ENCODE results near the gene ARID2.

The ARID2 gene

DNA sequence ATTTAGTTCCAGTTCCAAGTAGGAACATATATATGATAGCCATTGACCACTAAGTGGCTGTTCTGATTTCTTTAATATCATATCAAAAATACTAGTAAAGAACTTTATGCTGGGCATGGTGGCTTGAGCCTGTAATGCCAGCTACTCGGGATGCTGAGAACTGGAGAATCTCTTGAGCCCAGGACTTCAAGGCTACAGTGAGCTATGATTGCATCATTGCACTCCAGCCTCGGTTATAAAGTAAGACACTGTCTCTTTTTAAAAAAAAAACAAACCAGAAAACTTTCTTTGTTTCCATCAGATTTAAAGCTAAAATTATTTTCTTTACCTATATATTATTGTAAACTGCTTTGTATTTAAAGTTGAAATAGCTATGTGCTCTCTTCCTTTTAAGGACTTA is 133.8 kb downstream of the ARID2 start:
- no peak for DNase-seq (ENCODE audit: low read depth, low spot score)

DNA sequence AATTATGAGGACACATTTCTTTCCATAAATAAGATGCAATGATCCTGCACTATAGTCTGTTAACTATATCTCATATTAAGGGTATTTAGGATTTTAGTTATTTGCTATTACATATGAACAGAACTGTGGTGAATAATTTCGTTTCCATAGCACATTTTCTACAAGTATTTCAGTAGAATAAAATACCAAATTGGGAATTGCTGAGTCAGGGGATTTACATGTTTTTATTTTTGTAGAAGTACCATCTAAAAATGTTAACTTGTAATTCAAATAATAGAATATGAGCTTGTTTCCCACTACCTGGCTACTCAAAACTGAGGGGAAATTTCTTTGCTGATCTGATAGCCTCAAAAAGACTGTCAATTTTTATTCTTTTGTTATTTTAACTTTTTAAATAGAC is 136.8 kb downstream of the ARID2 start:
- no peak for DNase-seq (ENCODE audit: low read depth, low spot score)

DNA sequence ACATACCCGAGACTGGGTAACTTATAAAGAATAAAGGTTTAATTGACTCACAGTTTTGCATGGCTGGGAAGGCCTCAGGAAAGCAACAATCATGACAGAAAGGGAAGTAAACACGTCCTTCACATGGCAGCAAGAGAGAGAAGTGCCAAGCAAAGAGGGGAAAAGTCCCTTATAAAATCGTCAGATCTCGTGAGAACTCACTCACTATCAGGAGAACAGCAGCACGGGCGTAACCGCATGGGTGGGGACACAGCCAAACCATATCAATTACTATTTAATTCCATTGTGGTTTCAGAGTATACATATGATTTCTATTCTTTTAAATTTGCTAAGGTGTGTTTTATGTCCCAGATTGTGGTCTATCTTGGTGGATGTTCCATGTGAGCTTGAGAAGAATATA is 142.9 kb downstream of the ARID2 start:
- no peak for DNase-seq (ENCODE audit: low read depth, low spot score)

DNA sequence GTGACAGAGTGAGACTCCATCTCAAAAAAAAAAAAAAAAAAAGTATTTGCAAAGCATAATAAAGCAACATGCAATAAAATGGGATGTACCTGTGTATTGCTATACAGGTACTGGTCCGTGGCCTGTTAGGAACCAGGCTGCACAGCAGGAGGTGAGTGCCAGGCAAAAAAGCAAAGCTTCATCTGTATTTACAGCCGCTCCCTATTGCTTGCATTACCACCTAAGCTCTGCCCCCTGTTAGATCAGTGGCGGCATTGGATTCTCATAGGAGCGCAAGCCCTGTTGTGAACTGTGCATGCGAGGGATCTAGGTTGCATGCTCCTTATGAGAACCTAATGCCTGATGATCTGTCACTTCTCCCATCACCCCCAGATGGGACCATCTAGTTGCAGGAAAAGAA is 147.6 kb downstream of the ARID2 start:
- DNase-seq (ENCODE audit: low read depth, low spot score), result no peak

DNA sequence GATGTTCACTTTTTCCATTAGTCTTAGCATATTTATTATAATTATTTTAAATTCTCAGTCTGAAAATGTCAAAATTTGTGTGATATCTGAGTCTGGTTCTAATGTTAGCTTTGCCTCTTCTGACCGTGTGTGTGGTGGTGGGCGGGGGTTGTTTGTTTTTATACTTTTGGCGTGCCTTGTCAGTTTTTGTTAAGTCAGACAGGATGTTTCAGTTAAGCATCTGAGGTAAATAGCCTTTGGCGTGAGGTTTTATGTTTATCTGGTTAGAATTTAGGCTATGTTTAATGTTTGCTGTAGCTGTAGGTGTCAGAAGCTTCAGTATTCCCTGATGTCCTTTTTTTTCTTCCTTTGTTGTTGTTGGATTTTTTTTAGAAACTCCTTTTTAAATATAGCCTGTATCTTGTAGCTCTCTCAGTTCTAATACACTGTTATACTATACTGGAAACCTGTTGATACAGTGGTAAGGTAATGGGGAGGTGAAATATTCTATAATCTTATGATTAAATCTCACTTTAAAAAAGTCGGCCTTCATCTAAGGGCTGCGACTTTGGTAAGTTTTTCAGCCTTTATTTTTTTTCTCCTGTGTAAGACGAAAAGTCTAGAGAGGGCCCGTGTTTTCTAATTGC is 149.2 kb downstream of the ARID2 start:
- no peak for DNase-seq (ENCODE audit: low read depth, low spot score)

DNA sequence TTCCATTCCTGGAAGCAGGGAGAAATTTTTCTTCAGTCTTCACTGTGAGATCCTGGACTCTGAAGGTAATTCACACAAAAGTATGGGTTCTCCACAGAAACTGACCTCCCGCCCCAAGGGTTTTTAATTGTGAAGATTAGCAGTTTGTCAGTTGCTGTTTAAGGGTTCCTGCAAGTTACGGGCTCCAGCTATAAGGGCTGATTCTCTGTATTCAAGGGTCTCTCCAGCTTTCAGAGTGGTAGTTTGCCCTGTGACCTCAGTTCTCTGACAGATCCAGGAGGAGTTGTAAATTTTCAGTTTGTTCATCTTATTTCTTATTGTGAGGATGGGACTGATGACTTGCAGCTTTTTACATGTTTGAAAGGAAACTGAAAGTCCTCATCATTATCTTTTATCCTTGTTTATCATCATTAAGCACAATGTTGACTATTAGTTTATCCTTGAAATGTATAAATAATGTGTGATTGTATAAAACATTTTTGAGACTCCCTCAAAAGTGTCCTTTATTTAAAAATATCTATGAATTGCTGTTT is 149.9 kb downstream of the ARID2 start:
- no peak for DNase-seq (ENCODE audit: low read depth, low spot score)

DNA sequence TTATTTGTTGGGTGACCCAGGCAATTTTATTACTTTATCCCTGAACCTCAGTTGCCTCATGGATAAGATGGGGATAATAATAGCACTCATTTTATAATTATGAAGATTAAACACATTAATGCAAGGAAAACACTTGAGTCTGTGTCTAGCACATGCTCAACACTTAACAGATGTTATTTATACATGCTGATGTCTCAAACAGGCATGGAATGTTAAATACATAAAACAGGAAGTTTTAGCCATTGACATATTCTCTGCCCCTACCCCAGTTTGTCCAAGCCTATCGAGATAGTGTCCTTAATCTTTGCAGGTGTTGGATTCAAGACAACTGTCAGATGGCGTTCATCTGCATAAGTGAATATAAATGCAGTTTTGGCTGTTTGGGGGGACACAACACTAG is 151.0 kb downstream of the ARID2 start:
- no peak for DNase-seq (ENCODE audit: low read depth, low spot score)

DNA sequence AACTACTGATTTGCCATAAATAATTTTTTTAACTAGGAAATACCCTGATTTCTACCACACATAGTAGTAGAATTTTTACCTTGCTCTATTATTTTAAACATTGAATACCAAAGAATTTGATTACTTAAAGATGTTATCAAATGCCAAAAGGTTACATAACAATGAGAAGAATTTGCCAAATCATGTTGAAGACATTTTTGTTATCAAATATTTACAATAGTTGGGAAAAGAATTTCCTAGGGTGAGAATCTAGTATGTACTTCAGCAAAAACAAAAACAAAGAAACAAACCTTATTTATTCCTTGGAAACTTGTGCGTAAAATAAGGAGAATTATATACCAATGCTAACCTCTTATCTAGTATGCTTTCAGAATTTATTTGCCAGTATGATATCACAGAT is 153.7 kb downstream of the ARID2 start:
- no peak for DNase-seq (ENCODE audit: low read depth, low spot score)

DNA sequence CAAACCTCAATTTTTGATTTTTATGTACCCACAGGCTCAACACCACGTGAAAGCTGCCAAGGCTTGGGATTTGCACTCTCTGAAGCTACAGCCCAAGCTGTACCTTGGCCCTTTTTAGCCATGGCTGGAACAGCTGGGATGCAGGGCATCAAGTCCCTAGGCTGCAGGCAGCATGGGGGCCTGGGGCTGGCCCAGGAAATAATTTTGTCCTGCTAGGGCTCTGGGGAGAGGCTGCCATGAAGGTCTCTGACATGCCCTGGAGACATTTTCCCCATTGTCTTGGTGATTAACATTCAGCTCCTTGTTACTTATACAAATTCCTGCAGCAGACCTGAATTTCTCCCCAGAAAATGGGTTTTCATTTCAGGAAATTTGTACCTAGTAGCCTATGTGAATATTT is 157.2 kb downstream of the ARID2 start:
- no peak for DNase-seq (ENCODE audit: low read depth, low spot score)

DNA sequence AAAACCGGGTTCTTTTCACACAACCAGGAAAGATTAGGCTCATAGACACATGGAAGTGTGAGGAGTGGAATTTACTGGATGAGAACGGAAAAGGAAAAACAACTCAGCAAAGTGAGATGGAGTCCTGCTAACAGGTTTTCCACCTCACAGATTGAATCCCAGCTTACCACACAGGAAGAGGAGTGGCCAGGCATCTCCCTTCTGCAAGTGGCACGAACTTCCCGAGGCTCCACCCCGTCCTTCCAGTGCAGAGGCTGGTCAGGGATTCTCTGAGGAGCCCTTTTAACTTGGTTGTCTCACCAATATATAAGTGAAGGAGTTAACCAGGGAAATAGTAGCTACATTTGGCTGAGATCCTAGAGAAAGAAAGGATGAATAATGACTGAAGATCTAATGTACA is 158.0 kb downstream of the ARID2 start:
- no peak for DNase-seq (ENCODE audit: low read depth, low spot score)

DNA sequence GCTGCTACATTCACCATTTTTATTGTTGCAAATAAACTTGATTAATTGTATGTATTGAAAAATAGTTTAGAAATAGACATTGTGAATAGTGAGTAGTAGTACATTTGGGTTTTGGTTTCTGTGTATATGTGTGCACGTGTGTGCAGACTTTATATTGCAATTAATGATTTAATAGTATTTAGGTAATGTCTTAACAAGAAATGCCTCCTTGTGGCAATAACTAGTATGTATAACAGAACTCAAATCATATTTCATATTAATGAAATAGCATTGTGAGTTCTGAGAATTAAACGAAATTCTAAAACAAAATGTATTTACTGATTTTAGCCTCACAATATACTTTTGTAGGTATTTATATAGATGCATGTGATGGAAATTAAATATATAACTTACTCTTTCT is 160.8 kb downstream of the ARID2 start:
- no peak for DNase-seq (ENCODE audit: low read depth, low spot score)

DNA sequence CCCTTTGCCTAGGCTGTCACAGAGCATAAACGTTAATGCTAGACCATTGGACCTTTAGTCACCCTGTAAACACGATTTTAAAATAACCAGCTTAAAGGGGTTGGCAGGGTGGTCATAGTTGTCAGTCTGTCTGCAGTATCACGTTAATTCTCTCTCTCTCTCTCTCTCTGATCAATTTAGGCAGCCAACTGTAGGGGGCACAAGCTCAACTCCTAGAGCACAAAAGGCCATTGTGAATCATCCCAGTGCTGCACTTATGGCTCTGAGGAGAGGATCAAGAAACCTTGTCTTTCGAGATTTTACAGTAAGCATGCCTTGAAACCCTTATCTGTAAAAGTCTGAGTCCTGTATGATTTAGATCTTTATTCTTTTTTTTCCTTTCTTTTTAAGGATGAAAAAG is 163.7 kb downstream of the ARID2 start:
- DNase-seq (ENCODE audit: low read depth, low spot score), result peak; percentile 42

DNA sequence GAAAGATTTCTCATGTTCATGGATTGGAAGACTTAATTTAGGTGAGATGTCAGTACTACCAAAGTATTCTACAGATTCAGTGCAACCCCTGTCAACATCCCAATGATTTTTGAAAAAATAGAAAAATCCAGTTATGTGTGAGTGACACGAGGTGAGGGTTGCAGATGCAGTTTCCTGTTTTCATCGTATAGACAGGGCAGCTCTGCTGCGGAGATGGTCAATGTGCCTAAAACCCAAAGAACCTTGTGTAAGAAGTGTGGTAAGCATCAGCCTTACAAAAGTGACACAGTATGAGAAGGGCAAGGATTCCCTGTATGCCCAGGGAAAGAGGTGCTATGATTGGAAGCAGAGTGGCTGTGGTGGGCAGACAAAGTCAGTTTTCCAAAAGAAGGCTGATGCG is 166.5 kb downstream of the ARID2 start:
- DNase-seq (ENCODE audit: low read depth, low spot score), result no peak

DNA sequence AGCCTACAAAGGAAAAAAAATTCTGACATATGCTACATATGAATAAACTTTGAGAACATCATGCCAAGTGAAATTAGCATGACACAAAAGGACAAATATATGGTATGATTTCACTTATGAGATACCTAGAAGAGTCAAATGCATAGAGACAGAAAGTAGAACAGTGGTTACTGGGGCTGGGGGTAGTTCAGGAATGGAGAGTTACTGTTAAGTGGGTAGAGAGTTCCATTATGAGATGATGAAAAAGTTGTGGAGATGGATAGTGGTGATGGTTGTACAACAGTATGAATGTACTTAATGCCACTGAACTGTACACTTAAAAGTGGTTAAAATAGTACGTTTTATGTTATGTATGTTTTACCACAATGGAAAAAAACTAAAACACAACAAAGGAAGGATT is 168.6 kb downstream of the ARID2 start:
- DNase-seq (ENCODE audit: low read depth, low spot score), result no peak

DNA sequence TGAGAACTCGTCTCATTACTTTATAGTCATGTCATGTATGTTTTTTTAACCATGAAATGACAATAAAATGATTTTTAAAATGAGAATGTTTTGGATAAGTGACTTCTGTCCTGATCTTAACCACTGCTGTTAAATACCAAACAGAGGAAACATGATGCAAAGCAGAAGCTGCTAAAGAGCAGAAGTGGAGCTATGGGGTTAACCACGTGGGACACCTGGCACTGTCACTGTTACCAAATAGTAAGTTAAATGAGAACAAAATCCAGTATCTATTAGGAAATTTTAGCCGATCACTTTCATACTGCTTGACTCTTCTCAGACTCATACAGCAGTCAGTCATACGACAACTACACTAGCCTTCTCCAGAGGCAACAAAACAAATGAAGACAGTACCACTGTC is 178.4 kb downstream of the ARID2 start:
- no peak for DNase-seq (ENCODE audit: low read depth, low spot score)

DNA sequence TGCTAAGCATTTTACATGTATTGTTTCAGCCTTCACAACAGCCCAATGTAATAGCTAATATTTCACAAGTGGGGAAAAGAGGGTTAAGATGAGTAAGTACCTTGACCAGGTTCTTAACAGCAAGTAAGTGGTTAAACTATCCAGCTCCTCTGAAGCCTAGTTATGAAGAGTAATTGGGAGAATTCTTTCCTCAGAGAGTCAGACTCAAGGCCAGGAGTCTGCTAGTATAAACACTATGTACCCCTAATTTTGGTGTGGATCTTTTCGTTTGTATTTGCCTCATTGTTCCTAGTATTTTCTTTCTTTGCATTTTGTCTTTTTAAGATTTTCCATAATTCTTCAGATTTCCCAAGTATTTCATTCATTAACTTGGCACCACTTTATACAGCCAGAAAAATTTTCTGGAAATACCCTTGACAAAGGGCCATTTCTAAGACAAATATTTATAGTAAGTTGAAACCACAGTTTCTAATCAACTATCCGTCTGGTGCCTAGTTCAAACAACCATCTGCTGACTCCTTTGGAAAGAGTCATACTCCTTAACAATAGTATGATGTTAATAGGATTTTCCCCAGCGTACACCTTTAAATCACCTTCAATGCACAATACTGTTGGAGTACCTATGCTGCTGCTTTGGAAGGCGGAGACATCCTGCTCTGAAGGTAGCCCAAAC is 179.7 kb downstream of the ARID2 start:
- no peak for DNase-seq (ENCODE audit: low read depth, low spot score)

DNA sequence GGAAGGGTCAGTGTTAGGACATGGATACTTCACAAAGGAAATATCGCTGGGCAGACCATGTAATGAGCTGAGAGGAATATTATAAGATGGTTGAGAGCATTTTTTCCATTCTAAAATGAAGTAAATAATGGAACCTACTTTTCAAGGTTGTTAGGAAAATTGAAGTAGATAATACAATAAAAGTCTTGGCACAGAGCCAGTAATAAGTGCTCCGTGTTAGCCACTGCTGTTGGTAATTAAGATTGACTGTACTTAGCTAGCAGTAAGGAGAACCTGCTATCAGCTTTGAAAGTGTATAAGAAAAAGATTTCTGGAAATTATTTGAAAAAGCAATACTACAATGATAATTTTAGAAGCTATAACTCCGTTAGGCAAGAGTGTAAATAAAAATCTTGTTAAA is 183.3 kb downstream of the ARID2 start:
- DNase-seq (ENCODE audit: low read depth, low spot score), result no peak

DNA sequence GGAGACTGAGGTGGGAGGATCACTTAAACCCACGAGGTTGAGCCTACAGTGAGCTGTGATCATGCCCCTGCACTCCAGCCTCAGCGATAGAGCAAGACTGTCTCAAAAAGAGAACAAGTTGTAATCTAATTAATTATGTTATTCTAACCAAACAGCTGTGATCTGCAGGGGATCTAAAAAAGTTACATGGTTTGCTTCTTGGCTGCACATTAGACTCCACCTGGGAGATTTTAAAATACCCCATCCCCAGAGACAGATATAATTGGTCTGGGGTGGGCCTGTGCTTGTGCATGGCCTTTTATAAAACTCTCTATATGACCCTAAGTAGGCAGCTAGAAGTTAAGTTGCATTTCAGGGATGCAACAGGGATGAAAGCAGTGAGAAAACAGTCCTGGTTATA is 184.1 kb downstream of the ARID2 start:
- DNase-seq (ENCODE audit: low read depth, low spot score), result no peak

DNA sequence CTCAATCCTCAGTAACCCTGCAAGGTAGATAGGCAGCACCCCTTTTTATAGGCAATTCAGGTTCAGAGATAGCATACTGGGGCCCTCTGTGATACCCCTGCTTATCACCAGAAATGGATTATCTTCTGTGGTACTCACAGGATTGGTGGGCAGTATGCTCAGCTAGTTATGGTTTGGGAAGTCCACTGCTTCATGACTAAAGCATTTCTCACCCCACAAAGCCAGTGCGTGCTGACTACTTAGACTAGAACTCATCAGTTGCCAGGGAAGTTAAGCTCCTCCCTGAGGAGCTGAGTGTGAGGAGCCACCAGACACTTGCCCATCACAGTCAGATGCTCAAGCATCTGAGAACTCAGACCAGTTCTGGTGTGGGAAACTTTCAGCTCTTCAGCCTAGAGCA is 184.6 kb downstream of the ARID2 start:
- DNase-seq (ENCODE audit: low read depth, low spot score), result no peak

DNA sequence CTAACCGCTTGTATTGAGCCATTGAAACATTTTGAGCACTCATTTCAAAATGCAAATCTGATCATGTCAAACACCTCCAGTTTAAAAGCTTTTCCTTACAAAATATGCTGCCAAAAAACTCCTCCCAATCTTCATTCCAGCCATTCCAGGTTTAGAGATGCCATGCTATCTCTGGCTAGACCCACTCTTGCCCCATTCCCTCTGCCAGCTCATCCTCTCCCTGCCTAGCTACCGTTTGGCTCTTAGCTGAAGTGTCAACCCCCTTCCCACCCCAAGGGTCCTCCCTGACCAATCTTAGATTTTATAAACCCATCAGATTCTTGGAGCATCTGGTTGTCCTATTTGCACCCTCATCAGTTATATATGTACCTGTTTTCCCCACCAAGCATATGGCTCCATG is 185.9 kb downstream of the ARID2 start:
- DNase-seq (ENCODE audit: low read depth, low spot score), result no peak

DNA sequence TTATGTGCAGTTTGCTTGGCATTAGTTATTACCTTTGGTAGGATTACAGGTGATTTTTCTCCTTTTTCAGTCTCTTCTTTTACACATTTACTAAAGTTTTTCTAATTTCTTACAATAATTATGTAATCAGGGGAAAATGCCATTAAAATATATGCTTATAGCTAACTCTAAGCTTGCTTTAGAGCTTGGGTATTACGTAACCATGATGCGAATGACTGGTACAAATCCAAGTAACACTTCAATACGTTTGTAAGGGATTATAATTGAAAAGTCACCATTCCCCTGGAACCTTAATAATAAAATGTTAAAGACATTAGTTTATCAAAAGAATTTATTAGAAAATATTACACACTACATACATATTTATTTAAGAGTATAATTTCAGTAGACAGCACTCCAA is 189.3 kb downstream of the ARID2 start:
- no peak for DNase-seq (ENCODE audit: low read depth, low spot score)

DNA sequence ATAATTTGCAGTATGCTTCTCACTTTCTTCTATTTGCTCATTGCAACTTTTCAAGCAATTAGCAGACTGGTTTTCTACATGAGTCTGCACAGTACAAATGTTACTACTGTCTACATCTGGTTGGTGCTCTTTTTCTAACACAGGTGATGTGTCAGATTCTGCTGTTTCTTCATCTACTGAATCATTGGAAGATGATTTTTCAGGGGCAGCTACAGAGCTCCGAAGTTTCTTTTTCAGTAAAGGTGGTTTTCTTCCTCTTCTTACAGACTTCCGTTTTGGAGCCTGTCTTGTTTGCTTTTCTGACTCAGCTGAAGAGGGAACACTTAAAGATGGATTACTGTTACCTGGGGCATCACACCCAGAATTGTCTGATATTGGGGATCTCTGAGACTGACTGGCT is 198.8 kb downstream of the ARID2 start:
- DNase-seq (ENCODE audit: low read depth, low spot score), result no peak

DNA sequence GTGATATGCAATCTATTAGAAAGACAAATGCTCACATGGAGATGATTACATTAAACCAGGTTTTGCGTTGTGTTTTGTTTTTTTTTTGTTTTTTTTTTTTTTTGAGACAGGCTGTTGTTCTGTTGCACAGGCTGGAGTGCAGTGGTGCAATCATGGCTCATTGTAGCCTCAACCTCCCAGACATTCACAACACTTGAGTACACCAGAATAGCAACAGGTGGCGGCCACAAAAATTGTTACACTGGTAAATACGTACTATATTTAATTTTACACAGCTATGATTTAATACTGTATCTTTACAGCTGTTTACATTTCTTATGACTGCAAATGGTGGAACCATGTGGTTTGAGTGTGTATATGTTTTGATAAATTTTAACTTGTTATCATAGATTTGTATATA is 200.9 kb downstream of the ARID2 start:
- DNase-seq (ENCODE audit: low read depth, low spot score), result no peak

DNA sequence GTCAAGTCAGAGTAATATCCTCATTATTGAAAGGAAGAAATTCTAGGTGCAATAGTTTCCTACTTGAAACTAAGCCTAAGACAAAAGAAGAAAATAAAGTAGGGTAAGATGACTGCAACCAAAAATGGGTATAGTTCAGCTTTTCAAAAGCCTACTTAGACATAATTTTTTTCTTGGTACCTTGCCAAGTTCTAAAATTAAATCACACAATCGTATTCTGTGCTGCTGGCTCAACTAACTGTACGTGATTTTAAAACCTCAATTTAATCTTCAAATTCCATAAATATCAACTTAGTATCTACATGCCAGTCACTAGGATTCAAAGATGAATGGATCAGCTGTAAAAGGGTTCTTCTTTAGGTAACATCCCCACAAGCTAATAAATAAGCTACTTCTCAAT is 204.0 kb downstream of the ARID2 start:
- DNase-seq (ENCODE audit: low read depth, low spot score), result no peak

All from iPS DF 19.7 (cell line).